Mammary epithelial cell (primary cell): ENCODE results near the gene OR4Q3.
"Not testable (repeated sequence)": the region's sequence is repeated elsewhere in the genome, so short reads cannot be mapped to it uniquely, and the experiment has no call there.

Experiments
- EZH2 ChIP-seq: IDR thresholded peaks from 2 replicates; pipeline ENCODE4 v1.6.1; 2012; ENCODE audit warnings: low read length, inconsistent platforms, borderline replicate concordance
- TF ChIP-seq, protein P1 (sequence below), 2 donors: IDR thresholded peaks in 1 of 2; conservative IDR thresholded peaks in 1 of 2; 2 replicates each; pipeline ENCODE4 v1.5.1; 2011 to 2012; ENCODE audit warnings: inconsistent platforms in 2 of 2, low read length in 2 of 2, mild to moderate bottlenecking in 2 of 2, control low read depth in 1 of 2, low read depth in 1 of 2; ENCODE audit not compliant: insufficient read depth in 1 of 2; ENCODE audit errors: extremely low read depth in 1 of 2

DNA sequence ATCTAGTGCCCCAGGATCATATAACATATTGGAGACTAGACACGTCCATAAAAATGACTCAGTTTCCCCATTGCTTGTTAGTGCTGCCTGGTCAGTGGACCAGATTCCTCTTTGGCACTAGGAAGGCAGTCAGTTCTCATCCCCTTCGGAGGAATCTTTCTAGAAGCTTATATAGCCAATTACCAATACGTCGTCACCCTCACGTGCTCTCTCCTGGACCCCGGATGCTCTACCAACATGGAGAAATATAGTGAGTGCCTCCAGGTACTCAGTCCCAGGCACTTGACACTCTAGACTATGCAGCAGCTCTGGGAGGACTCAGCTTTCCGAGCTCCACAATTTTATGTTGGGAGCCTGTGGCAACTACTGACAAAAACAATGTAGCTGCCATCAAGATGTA is 44.8 kb downstream of the OR4Q3 start:
- TF ChIP-seq EZH2: not testable (repeated sequence)
- TF ChIP-seq, protein P1, sequence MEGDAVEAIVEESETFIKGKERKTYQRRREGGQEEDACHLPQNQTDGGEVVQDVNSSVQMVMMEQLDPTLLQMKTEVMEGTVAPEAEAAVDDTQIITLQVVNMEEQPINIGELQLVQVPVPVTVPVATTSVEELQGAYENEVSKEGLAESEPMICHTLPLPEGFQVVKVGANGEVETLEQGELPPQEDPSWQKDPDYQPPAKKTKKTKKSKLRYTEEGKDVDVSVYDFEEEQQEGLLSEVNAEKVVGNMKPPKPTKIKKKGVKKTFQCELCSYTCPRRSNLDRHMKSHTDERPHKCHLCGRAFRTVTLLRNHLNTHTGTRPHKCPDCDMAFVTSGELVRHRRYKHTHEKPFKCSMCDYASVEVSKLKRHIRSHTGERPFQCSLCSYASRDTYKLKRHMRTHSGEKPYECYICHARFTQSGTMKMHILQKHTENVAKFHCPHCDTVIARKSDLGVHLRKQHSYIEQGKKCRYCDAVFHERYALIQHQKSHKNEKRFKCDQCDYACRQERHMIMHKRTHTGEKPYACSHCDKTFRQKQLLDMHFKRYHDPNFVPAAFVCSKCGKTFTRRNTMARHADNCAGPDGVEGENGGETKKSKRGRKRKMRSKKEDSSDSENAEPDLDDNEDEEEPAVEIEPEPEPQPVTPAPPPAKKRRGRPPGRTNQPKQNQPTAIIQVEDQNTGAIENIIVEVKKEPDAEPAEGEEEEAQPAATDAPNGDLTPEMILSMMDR (conservative IDR thresholded peaks at IDR 0.05 in 1 of 2, IDR thresholded peaks at IDR 0.05 in 1 of 2; ENCODE audit: extremely low read depth in 1 of 2, insufficient read depth in 1 of 2, low read depth in 1 of 2, low read length in 2 of 2): not testable (repeated sequence)
